Stimulated activated CD4-positive, alpha-beta T cell treated with anti-CD3 and anti-CD28 coated beads, Interleukin-4, amount 100 ng/mL, for 4 hours (primary cell): ENCODE results near the gene PTPRS.
"Not testable (repeated sequence)": the region's sequence is repeated elsewhere in the genome, so short reads cannot be mapped to it uniquely, and the experiment has no call there.

ENCODE experiments used
- DNase-seq, 2 experiments: peaks; one replicate each; pipeline ENCODE4 v3.0.0-alpha.2; 2020

Gene PTPRS

GRCh38 chr19:5340637-5341447 lies at the start of gene PTPRS:
TSS of gene PTPRS (minus strand) at chr19:5340812. CDS start at chr19:5286140, 54,672 bp downstream.
- peak; percentile 49 to 66 for DNase-seq

- no peak for DNase-seq
Measured at GRCh38 chr19:5389353-5389752, 48.7 kb upstream of the PTPRS start.

- no peak for DNase-seq
Measured at GRCh38 chr19:5387472-5387871, 46.9 kb upstream of the PTPRS start.

GRCh38 chr19:5386841-5387240 lies 46.2 kb upstream of the PTPRS start:
- DNase-seq: no peak

GRCh38 chr19:5381197-5381596 lies 40.6 kb upstream of the PTPRS start:
- DNase-seq: not testable (repeated sequence)

GRCh38 chr19:5380215-5380919 lies 39.8 kb upstream of the PTPRS start:
- no peak for DNase-seq

GRCh38 chr19:5376928-5377327 lies 36.3 kb upstream of the PTPRS start:
- no peak for DNase-seq

- no peak for DNase-seq
Measured at GRCh38 chr19:5372572-5373200, 32.1 kb upstream of the PTPRS start.

GRCh38 chr19:5369962-5370367 lies 29.4 kb upstream of the PTPRS start:
- peak; percentile 17 to 50 for DNase-seq

- no peak for DNase-seq
Measured at GRCh38 chr19:5369304-5369703, 28.7 kb upstream of the PTPRS start.

- no peak for DNase-seq
Measured at GRCh38 chr19:5367530-5368133, 27.0 kb upstream of the PTPRS start.

- no peak for DNase-seq
Measured at GRCh38 chr19:5365905-5366304, 25.3 kb upstream of the PTPRS start.

- no peak for DNase-seq
Measured at GRCh38 chr19:5364674-5365073, 24.1 kb upstream of the PTPRS start.

GRCh38 chr19:5361839-5362238 lies 21.2 kb upstream of the PTPRS start:
- DNase-seq: not testable (repeated sequence)

- DNase-seq: no peak
Measured at GRCh38 chr19:5361407-5361806, 20.8 kb upstream of the PTPRS start.

- DNase-seq: no peak
Measured at GRCh38 chr19:5360003-5360780, 19.6 kb upstream of the PTPRS start.

GRCh38 chr19:5358173-5358800 lies 17.7 kb upstream of the PTPRS start:
- no peak for DNase-seq

GRCh38 chr19:5357584-5357983 lies 17.0 kb upstream of the PTPRS start:
- no peak for DNase-seq

GRCh38 chr19:5356918-5357317 lies 16.3 kb upstream of the PTPRS start:
- no peak for DNase-seq

GRCh38 chr19:5356428-5356827 lies 15.8 kb upstream of the PTPRS start:
- DNase-seq: no peak

- no peak for DNase-seq
Measured at GRCh38 chr19:5355693-5356092, 15.1 kb upstream of the PTPRS start.

GRCh38 chr19:5355076-5355475 lies 14.5 kb upstream of the PTPRS start:
- DNase-seq: no peak
